IPS DF 6.9 (cell line): ENCODE results near the gene COX18.

Experiments
- DNase-seq: peaks from one replicate; pipeline ENCODE4 v3.0.0-alpha.2; 2013; ENCODE audit warnings: low read depth, low spot score
- H3K27ac ChIP-seq: one replicate; pipeline ENCODE4 v1.5.1; 2013; ENCODE audit warnings: low read length, control low read depth
- H3K27me3 ChIP-seq: 2 replicates; pipeline ENCODE4 v1.6.1; 2013; ENCODE audit warnings: mild to moderate bottlenecking, low read length; ENCODE audit not compliant: control insufficient read depth, insufficient read depth
- H3K36me3 ChIP-seq: 2 replicates; pipeline ENCODE4 v1.6.1; 2013; ENCODE audit warnings: low read length; ENCODE audit not compliant: control insufficient read depth, insufficient read depth
- H3K4me1 ChIP-seq: 2 replicates; pipeline ENCODE4 v1.6.1; 2013; ENCODE audit warnings: low read length; ENCODE audit not compliant: control insufficient read depth, insufficient read depth
- H3K4me3 ChIP-seq: 2 replicates; pipeline ENCODE4 v1.5.1; 2013; ENCODE audit warnings: mild to moderate bottlenecking, low read length
- H3K9me3 ChIP-seq: 2 replicates; pipeline ENCODE4 v1.6.1; 2013; ENCODE audit warnings: low read length, inconsistent platforms; ENCODE audit not compliant: control insufficient read depth, insufficient read depth
- WGBS: extraction: QIAGEN DNeasy Blood & Tissue Kit; methylation state at CpG from one replicate; pipeline ENCODE4 v1.1.7; 2013; ENCODE audit warnings: mixed read lengths, missing lambda C conversion rate; ENCODE audit not compliant: insufficient read length, insufficient coverage; 5-methylcytosine and 5-hydroxymethylcytosine counted together

The COX18 gene

GRCh38 chr4:73069338-73070073, at the start of gene COX18:
TSS of gene COX18 (minus strand) at chr4:73069716. CDS start at chr4:73069649, 67 bp downstream.
- peak; percentile 88 for DNase-seq
- WGBS, result no CpG with 5 or more reads among the region's 62 CpGs
- Histone ChIP-seq H3K4me1 (no peaks in the 10 kb centered on the region), H3K27me3 (no peaks in the 10 kb centered on the region), H3K9me3 (no peaks in the 10 kb centered on the region), H3K4me3 (peak within 1 kb of the TSS; percentile 84), H3K27ac (no peak within 1 kb of the TSS), H3K36me3 (no peaks in the 10 kb centered on the region)

DNA sequence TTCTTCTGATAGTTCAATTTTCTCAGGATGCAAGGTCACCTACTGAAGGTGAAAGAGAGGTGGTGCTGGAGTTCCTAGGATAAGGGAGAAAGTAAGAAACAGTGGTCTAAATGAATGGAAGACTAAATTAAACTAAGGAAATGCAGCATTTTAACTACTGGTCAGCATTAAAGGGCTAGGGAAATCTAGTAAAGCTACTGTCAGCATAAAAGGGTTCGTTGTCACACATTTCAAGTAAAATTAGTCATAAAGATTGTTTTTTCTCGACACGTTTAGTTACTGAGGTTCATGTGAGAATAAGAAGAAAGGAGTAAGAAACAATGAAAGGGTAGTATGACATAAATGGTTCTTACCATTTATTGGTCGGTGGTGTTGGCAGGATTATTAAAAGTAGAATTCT, 40.0 kb upstream of the COX18 start:
- DNase-seq, result no peak
- Histone ChIP-seq H3K27me3 (no peaks in the 10 kb centered on the region), H3K4me3 (no peak overlapping the region), H3K36me3 (no peaks in the 10 kb centered on the region; the same call in 1 of the 2 replicates), H3K9me3 (no peaks in the 10 kb centered on the region), H3K27ac (no peak overlapping the region), H3K4me1 (peaks cover 2% of the 10 kb centered on the region; the same call in 1 of the 2 replicates)
- no CpG with 5 or more reads among the region's 4 CpGs for WGBS

DNA sequence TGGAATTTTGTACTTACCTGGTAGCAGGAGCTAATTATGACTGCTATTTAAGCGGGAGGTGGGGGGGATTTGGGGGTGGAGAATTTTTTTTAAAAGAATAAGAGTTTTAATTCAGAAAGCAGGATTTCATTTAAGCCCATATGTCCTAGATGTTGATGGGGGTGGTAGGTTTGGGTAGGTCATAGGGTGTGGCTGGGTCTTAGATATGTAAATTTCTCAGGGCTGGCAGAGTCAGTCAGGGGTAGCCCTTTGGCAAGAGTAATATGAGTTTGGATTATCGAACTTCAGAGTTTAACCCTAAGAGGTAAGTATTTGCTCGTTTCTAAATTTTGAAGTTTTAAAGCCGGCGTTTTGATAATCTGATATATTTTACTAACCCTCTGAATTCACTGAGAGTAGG, 35.2 kb upstream of the COX18 start:
- Histone ChIP-seq H3K9me3 (no peaks in the 10 kb centered on the region), H3K4me3 (no peak overlapping the region), H3K27ac (no peak overlapping the region), H3K36me3 (peaks cover 2% of the 10 kb centered on the region; the same call in 1 of the 2 replicates), H3K4me1 (peaks cover 2% of the 10 kb centered on the region; the same call in 1 of the 2 replicates), H3K27me3 (no peaks in the 10 kb centered on the region)
- 100% methylated on average over 1 of the region's 5 CpGs for WGBS
- no peak for DNase-seq

DNA sequence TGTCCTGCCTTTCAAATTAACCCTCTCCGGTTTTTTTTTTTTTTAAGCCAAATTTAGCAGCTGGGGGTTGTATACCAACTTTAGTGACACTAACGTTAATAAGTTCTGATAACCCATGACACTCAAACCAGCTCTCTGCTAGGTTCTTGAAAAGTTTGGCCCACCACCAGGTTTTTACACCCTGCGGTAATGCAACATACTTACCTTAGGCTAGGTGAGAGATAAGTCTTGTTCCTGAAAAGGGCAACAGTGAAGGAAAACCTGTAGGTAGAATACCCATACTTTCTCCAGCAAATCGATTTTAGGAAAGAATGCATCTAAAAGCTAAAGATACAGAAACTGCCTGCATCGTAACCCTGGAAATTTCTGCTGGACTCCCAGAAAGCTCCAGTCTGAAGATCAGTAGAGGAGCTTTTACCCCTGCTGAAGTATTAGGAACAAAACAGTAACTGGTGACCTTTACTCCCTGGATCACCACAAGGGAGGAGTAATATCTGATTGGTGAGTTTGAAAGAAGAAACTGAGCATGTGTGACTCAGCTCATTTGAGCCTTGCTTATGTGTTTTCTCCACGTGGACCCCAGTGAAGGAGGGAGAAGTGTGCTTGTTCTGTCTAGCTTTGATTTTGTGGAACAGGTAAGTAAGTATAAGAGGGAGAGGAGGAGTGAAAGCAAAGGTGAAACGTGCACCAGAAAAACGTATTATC, 34.4 kb upstream of the COX18 start:
- Histone ChIP-seq H3K27me3 (no peaks in the 10 kb centered on the region), H3K4me1 (peaks cover 2% of the 10 kb centered on the region; the same call in 1 of the 2 replicates), H3K36me3 (peaks cover 7% of the 10 kb centered on the region), H3K27ac (no peak overlapping the region), H3K4me3 (no peak overlapping the region), H3K9me3 (no peaks in the 10 kb centered on the region)
- WGBS, result no CpG with 5 or more reads among the region's 8 CpGs
- DNase-seq, result no peak

- no peaks in the 10 kb centered on the region for H3K27me3 ChIP-seq
- no CpG with 5 or more reads among the region's 7 CpGs for WGBS
- no peaks in the 10 kb centered on the region for H3K4me1 ChIP-seq
- no peaks in the 10 kb centered on the region for H3K9me3 ChIP-seq
- DNase-seq, result no peak
- H3K27ac ChIP-seq, result no peak overlapping the region
- no peak overlapping the region for H3K4me3 ChIP-seq
- H3K36me3 ChIP-seq, result peaks cover 10% of the 10 kb centered on the region
Measured at GRCh38 chr4:73099143-73099542, 29.6 kb upstream of the COX18 start.

GRCh38 chr4:73098713-73099112, 29.2 kb upstream of the COX18 start:
- WGBS, result no CpG with 5 or more reads among the region's 7 CpGs
- Histone ChIP-seq H3K36me3 (peaks cover 10% of the 10 kb centered on the region), H3K27ac (no peak overlapping the region), H3K9me3 (no peaks in the 10 kb centered on the region), H3K4me1 (no peaks in the 10 kb centered on the region), H3K4me3 (no peak overlapping the region), H3K27me3 (no peaks in the 10 kb centered on the region)
- DNase-seq, result no peak

DNA sequence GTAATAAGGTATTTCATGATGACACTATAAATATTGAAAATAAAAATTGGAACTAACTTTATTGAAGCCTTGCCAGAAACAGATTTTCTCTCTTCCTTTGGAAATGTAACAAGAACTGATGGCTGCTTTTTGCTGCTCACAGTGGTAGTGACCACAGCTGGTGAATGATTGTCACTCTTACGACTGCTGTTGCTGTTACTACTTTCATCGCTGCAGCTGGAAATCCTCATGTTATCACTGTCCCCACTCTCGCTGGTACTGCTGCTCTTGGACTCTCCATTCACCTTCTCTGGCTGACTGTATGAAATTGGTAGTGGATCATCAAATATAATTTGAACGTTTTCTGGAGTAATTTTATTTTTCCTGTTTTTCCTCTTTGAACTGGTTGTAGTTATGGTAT, 28.5 kb upstream of the COX18 start:
- no peaks in the 10 kb centered on the region for H3K4me1 ChIP-seq
- no peaks in the 10 kb centered on the region for H3K27me3 ChIP-seq
- H3K4me3 ChIP-seq, result no peak overlapping the region
- DNase-seq, result no peak
- WGBS, result no CpG with 5 or more reads among the region's 4 CpGs
- H3K36me3 ChIP-seq, result peaks cover 10% of the 10 kb centered on the region
- no peaks in the 10 kb centered on the region for H3K9me3 ChIP-seq
- H3K27ac ChIP-seq, result no peak overlapping the region

DNA sequence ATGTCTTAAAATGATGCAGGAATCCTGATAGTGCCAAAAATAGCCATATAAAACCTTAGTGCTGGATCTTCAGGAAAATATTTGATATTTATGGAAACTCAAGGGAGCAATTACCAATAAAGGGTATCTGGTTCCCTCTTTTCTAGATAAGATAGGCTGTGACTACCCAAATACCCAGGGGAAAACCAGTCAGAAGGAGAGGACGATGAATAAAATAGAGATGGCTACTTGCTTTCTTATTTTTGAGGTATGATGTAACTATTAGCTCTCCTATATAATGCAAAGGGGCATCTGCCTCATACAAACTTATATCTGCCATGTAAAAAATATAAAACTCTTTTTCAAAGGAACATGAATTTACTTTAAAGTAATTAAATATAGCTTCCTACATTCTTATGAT, 23.4 kb upstream of the COX18 start:
- WGBS, result no CpG with 5 or more reads among the region's 1 CpG
- H3K4me1 ChIP-seq, result no peaks in the 10 kb centered on the region
- no peaks in the 10 kb centered on the region for H3K27me3 ChIP-seq
- H3K4me3 ChIP-seq, result no peak overlapping the region
- H3K27ac ChIP-seq, result no peak overlapping the region
- no peaks in the 10 kb centered on the region for H3K9me3 ChIP-seq
- no peak for DNase-seq
- H3K36me3 ChIP-seq, result peaks cover 14% of the 10 kb centered on the region; the same call in 1 of the 2 replicates

DNA sequence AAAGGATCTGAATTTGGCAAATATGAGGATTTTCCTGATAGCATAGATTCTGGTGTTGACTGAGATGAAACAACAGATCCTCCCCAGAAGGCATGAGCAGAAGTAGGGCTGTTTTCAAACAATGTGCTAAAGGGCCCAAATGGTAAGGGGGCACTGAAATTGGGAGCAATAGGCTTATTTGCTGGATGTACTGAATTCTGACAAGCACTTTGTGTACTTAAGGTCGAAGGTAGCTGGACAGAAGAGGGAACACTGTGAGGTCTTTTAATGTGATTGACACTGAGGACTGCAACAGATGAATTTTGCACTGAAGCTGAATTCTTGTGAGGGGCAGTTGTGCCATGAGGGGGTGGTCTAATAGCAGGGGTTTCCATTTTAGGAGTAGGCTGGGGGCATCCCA, 21.2 kb upstream of the COX18 start:
- H3K4me3 ChIP-seq, result no peak overlapping the region
- H3K36me3 ChIP-seq, result peaks cover 14% of the 10 kb centered on the region; the same call in 1 of the 2 replicates
- H3K27me3 ChIP-seq, result no peaks in the 10 kb centered on the region
- H3K27ac ChIP-seq, result no peak overlapping the region
- no peaks in the 10 kb centered on the region for H3K4me1 ChIP-seq
- WGBS, result no CpG with 5 or more reads among the region's 1 CpG
- DNase-seq, result no peak
- no peaks in the 10 kb centered on the region for H3K9me3 ChIP-seq

- Histone ChIP-seq H3K36me3 (peaks cover 14% of the 10 kb centered on the region; the same call in 1 of the 2 replicates), H3K9me3 (no peaks in the 10 kb centered on the region), H3K27ac (no peak overlapping the region), H3K27me3 (no peaks in the 10 kb centered on the region), H3K4me3 (no peak overlapping the region), H3K4me1 (no peaks in the 10 kb centered on the region)
- no peak for DNase-seq
Measured at GRCh38 chr4:73087871-73088270, 18.4 kb upstream of the COX18 start.
